HG03378 (cell line): ENCODE data around the gene FREM2.

Source experiments
- ATAC-seq: cut with Tn5 transposase; IDR thresholded peaks from one replicate; pipeline ENCODE4 v1.9.1; 2021; ENCODE audit warnings: mild to moderate bottlenecking, moderate library complexity; ENCODE audit not compliant: unreplicated experiment

The FREM2 gene

DNA sequence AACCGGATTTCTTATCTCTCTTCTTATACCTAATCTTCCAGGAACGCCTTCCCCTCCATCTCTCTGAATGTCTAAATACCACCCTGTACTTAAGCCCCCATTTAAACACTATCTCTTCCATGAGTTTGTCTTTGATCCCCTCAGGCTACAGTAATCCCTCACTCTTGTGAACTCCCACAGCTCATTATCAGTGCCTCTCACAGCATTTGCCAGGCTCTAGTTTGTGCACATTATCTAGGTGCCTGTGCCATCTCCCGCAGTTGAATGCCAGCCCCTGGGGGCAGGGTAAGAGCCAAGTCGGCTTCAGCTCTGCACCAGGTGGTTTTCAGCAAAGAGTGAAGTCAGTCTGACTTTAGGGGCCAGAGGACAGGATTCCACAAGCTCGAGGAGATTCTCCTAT, 71.4 kb downstream of the FREM2 start:
- ATAC-seq, result no peak

DNA sequence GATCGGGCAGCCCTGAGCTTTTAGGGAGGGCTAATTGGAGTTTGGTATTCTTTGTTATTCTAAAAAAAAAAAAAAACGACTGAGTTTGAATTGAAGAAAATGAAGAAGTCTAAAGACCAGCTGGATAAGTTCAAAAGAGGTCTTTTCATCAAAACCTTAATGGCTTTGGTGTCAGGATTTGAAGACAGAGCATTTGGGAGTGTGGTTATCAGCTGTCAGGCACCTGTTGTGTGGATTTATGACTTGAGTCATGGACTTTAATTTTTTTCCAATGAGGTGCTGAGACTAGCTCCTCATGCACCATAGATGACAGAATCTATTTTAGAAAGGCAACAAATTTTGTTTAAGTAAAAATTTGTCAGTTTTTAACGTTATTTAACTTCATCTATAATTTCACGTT, 72.5 kb downstream of the FREM2 start:
- no peak for ATAC-seq

DNA sequence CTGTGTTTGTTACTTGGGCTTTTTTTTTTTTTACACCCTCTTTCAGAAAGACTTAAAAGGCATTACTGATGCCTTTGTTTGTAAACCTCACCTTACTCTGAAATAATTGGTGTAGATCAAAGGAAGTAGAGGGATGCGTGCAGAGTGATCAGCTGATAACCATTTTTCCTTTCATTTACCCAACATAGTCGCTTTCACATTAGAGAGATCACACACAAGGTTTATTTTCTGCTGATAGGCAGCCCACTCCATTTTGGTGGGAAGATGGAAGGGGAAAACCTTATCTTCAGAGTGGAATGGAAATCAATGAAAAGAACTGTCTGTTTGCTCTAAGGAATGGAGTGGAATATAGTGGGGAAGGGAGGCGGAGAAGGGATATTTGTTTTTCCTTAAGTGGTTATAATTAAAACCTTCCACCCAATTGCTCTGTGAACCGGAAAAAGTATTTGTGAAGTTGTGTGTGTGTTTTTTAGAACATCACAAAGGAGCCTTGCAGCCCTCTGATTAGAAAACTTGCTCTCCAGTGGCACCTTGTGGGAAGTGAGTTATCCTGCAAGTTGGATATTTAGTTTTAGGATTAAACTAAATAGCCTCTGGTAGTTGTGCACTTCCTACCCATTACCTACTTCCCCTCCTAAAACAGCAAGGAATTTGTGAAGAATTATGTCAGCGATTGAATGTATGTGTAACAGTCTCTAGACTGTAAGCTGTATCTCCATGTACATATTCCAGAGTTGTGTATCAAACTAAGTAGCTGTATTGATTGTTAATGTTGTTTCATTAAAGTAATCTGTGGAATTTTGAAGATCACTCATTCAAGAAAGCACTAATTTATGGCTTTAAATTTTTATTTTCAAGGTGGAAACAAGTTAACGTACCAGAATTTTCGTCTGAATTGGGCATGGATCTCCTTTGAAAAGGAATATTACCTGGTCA, 76.8 kb downstream of the FREM2 start:
- ATAC-seq, result no peak

DNA sequence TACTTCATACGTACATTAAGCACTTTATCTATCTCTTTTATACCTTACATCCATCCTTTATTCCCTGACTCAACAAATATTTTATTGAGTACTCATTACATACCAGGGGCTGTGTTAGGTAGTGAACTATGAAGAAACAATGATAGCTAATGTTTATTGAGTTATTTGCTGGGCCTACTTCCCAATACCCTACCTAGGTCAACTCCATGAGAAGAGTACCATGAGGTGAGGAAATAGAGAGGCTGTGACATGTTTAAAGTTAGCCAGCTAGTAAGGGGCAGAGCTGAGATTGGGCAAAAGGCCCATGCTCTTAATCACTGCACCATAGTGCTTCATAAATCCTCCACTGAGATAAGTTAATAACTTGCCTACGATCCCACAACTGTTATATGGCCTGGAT, 79.9 kb downstream of the FREM2 start:
- no peak for ATAC-seq

DNA sequence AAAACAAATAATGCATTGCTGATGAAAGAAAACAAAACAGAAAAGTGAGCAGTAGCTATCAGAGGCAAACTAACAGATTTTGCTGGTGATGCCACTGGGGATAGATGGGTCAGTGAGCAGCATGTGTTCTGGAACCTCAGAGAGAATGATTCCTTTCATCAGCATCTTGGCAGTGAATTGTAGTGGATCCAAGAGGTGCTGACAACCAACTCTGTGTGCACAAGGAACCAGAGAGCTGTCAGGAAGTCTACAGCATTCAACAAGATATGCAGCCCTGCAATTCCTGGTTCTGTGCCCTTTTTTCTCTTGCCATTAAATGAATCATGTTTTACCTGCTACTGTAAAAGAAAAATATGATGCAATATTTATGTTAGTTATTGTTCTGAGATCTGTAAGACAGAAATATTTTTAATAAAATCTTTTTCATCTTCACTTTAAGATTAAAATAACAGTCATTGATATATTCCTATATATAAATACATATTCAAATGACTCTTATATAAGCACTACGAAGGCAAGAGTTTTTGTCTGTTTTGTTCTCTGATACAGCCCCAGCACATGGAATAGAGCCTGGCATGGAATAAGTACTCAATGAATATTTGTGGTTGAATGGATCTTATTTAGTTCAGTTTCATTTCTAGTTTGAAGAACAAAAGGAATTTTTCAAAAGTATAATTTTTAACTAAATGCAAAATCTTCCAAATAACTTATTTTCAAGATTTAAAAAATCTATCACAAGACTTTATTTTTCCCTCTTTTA, 80.8 kb downstream of the FREM2 start:
- ATAC-seq, result no peak

DNA sequence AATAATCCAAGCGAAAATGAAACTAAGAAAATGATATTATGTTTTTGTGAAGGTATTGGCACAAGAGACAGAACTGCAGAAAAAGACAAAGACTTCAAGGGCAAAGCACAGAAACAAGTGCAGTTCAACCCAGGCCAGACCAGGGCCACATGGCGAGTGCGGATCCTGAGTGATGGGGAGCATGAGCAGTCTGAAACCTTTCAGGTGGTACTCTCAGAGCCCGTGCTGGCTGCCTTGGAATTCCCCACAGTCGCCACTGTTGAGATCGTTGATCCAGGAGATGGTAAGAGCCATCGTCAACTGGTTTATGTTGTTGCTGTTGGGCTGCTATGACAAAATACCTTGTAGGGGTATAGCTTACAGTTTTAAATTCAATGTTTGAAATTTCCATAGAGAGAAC, 82.6 kb downstream of the FREM2 start:
- no peak for ATAC-seq

DNA sequence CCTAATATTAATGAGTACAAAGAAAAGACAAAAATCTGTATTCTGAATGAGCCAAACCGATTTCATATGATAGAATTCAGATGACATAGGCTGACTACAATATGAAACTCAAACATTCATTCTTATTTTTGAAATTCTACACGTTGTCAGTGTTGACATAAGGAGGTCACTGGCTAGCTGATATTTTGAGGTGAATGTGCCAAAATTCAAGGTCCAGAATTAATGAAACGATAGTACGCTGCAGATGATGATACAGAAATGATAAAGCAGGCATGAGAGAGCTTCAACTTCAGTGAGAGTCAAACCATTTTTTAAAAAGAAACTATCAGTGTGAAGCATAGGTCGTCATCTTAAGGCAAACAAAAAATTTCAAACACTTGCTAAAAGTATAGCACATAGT, 88.2 kb downstream of the FREM2 start:
- ATAC-seq, result no peak

DNA sequence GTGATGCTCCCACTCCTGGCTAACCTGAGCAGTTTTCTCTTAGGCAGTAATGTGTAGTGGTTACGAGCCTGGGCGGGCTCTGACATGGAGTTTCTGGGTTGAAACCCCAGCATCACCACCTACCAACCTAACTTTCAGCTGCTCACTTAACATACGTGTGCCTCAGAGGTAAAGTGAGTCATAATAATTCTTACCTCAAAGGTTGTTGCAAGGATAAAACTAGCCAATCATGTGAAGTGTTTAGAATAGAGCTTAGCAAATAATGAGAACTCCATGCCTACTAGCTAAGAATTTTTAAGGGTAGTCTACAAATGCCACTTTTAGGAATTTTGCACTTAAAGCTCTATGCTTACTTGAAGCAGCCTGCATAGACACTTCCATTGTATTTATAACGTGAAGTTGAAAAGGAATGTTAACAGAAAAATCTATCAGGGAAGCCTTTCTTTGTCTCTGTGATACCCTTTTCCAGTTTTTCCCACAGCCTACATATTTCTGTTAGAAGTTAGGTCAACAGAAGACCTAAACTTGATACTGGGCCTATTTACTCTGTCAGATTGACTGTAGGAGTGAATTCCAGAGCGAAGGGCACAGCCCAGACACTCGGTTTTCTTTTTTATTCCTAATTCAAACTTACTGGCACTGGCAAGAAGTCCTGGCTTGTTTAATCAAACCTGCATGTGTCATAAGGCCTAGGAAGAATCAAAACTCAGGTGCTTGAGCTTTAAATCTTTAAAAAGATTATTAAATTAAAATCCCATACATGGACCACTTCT, 90.7 kb downstream of the FREM2 start:
- no peak for ATAC-seq

DNA sequence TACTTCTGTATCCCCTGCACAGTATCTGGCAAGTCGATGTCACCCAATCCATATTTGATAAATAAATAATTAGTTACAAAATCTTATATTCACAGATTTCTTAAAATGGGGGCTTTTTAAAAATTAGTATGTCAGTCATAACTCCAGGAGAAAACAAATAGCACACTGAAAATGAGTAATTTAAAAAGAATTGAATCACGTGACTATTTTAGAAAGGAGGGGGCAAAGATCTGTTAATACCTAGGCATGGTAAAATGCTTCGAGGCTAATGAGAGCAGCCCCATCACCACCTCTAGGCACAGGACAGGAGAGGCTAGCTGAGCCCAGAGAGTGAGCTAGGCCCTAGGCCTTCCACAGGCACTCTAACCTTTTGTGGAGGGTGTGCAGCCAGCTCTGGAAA, 94.7 kb downstream of the FREM2 start:
- ATAC-seq, result no peak

DNA sequence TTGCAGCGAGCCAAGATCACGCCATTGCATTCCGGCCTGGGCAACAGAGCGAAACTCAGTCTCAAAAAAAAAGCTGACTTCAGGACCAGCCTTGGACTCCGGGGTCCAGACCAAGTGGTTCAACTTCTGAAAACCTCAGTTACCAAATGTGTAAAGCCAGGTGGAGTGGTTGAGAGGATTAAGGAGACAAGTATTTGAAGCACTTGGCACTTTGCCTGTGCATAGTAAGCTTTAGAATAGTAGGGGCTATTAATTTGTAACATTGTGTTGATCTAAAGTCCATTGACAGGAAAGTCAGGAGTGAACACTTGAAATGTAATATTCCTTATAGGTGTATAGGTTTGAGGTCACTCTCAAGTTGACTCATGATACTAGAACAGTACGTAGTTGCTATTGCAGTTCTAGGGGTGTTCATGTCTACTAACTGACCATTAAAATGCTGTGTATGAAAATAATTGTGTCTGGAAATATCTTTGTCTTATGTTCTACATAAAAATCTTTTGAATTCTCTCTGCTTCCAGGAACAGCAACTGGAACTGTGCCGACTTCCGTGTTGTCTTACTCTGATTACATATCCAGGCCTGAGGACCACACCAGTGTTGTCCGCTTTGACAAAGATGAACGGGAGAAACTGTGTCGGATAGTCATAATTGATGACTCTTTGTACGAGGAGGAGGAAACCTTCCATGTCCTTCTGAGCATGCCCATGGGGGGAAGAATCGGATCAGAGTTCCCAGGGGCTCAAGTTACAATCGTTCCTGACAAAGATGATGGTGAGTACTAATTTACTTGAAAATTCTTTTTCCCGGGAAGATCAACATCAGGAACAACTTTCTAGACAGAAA, 97.4 kb downstream of the FREM2 start:
- no peak for ATAC-seq

DNA sequence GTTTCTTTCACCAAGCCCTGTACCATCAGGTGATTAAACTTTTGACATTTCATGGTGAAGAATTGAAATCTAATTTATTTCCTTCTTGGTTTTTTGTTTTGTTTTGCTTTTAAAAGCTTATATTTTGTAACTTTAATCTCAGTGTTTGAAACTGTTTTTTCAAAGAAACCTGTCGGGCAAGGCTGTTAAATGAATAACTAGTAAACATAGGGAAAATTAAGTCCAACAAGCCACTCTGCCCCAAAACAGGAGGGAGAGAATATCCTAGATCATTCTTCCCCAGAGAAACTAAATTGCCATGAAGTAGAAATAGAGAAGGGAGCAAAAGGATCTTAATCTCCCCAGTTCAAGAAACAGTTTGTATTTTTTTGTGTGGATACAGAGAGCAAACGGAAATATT, 98.2 kb downstream of the FREM2 start:
- no peak for ATAC-seq

DNA sequence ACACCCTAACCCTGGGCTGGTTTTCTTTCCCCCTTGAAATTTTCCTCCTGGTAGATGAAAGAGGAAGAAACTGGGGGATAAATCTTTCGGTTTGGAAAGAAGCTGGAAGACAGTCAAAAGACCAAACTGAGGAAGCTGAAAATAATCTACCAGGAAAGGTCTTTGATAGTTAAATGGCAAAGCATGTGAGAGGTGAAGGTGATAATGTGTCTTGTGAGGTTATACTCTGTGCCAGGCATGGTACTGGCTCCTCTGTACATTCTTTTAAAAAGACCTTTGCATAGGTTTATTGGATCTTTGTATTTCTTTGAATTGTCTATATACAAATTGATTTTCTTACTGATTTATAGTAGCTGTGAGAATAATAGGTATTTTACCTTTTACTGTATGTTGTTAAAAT, 98.6 kb downstream of the FREM2 start:
- no peak for ATAC-seq

DNA sequence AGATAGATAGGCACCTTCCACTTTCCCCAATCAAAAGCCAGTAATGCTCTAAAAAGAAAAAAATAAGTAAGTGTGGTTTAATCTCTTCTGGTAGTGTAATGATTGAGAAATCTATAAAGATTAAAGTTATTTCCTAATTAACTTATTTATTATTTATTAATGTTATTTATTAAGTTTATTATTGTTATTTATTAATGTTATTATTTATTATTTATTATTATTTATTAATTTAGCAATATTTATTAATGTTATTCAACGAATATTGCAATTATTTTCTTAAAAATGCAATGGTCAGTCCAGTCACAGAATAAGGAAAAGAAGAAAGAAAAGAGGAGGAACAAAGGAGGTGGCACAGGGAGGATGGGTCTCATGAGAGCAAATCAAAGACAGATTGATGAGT, 100.7 kb downstream of the FREM2 start:
- ATAC-seq, result no peak

DNA sequence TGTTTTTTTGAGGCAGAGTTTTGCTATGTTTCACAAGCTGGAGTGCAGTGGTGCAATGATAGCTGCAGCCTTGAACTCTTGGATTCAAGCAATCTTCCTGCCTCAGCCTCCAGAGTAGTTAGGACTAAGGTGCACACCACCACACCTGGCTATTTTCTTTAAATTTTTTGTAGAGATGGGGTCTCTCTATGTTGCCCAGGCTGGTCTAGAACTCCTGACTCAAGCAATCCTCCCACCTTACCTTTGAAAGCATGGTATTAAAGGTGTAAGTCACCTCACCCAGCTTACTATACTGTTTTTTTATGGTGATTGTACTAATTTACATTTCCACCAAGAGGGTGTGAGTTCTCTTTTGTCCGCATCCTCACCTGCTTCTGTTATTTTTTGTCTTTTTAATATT, 110.0 kb downstream of the FREM2 start:
- ATAC-seq, result no peak

DNA sequence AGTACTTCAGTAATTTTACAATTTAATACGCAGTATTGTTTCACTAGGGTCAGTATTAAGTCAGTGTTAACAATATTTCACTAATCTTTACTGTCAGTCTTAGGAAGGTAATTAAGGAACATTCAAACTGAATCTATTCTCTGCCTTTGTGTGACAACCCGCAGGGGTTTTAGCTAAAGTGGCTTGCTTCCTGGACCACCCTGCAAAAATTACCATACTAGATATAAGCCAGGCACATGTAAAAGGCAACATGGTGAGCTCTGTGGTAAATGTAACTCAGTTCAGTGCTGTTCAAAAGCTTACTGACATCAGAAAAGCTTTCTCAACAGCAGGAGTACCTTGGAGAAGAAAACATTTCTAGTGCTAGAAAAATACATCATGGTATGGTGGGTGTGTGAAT, 116.7 kb downstream of the FREM2 start:
- no peak for ATAC-seq

DNA sequence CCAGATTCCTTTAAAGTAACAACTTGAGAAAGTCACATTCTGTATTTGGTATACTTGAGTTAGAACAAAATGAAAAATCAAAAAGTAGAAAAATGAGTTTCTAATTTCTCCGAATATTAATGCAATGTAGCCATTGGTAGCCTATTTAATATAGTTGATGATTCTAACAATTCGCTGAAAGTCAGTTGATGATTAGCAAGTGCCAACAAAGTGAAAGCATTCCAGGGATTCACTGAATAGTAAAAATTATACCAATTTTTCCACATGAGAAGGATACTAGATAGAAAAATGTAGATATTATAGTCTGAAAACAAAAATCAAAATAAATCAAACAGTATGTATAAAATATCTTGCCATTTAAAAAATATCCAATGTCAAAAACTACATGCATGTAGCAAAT, 117.2 kb downstream of the FREM2 start:
- ATAC-seq, result no peak

DNA sequence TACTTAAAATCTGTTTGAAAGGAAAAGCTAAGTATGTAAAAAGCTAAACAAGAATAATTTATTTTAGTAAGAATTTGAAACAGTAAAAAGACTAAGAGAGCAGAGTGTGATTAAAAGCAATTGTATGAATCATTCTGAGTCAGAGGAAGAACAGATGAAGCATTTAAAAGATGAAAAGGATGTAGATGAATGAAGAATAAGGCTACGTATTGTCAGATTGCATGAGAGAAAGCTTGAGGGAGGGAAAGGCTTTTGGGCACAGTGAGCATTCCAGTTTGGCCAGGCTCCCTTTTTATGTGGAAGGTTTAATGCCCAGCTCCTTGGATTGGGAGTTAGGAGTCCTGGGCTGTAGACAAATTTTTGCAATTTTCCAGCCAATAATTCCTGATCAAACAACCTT, 117.7 kb downstream of the FREM2 start:
- no peak for ATAC-seq

DNA sequence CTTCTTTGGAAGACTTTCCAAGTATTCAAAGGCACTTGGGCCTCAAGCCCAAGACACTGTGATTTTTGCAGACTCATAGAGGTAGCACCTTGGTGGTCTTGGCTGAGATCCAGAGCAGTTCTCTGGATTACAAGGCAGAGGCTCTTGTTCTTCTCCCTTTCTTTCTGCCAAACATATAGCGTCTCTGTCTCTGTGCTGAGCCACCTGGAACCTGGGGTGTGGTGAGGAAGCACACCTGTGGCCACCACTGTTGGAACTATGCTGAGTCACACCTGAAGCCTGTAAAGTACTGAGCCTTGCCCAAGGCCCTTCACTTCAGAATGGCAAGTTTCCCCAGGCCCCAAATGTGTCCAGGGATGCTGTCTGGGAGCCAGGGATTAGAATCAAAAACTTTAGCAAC, 127.5 kb downstream of the FREM2 start:
- ATAC-seq, result no peak

DNA sequence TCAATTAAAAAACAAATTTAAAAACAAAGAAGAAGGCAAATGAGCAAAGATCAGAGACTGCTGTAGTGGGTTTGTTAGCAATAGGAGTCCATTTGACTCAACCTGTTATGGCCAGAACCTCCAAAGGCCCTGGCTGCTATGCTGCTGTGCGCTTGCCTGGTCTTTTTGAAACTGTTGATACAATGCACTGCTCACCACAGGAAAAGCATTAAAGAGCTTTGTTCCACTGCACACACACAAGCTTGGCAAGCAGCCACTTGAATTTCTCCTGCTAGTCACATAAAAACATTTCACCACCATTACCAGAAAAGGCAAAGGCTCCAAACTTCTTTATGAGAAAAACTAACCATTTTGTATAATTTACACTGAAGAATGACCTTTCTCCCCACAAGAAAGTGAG, 132.2 kb downstream of the FREM2 start:
- ATAC-seq, result no peak

DNA sequence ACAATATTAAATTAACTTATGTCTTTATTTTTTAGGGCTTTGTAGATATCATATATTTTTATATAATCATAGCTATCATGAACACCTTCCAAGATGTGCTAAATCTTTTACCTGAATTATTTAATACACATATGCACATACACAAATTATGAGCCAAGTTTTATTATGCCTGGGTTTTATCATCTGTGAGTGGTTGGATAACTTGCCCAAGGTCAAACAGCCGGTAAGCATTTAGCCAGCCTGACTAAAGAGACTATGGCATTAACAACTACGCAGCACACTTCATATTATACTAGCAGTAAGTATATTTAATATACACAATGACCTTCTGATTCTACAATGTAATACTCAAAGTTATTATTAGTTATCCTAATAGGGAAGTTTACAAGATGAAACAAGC, 132.7 kb downstream of the FREM2 start:
- no peak for ATAC-seq
